Right ventricle myocardium superior (tissue), 1 donor: ENCODE measurements around the gene TTC29. TPM values are rescaled to one million over a fixed set of nuclear protein-coding genes. Genes with fewer than 3 reads are reported as not detected.
A peak's percentile ranks its signal among the peaks of the same experiment; 100 is the strongest.

Experiments used
- ATAC-seq: fragments of 200-7000 bp; cut with Tn5 transposase; one replicate; pipeline ENCODE4 v1.9.1; 2020; ENCODE audit warnings: mild to moderate bottlenecking; ENCODE audit not compliant: poor library complexity
- DNase-seq: peaks from one replicate; pipeline ENCODE4 v3.0.0-alpha.2; 2020
- intact Hi-C: fragments of 100-400 bp; cut with DNase I; formaldehyde crosslinking; loops from one replicate; pipeline ENCODE4 v1.11.2; 2022
- long read RNA-seq: library from polyadenylated mRNA; unstranded; transcript quantifications from one replicate; pipeline ENCODE4 v2.0.0, GENCODE V29; 2021
- total RNA-seq: library from RNA; stranded (reverse); fragmentation: NEBNext Ultra II Directional; extraction: Animal tissue kit (Norgen Biotek cat#: 25700); gene quantifications from one replicate; pipeline ENCODE4 v1.2.1, GENCODE V29; 2021
- donor health status: DM: no; HTN: yes; CAD: no; lungs with severe emphysema.

Gene TTC29
- not detected for total RNA-seq
- long read RNA-seq = 0 reads

GRCh38 chr4:146945556-146946374 lies at the start of gene TTC29:
TSS of gene TTC29 (minus strand) at chr4:146945864. CDS start at chr4:146939895, 5,969 bp downstream.
- ATAC-seq = peak; percentile 100
- intact Hi-C loops = no loop called here

GRCh38 chr4:146981651-146982050 lies 36.0 kb upstream of the TTC29 start:
- intact Hi-C loops = no loop called here
- no peak for DNase-seq
- no peak for ATAC-seq

More at GRCh38 chr4:146945556-146946374, at the start of gene TTC29:
- peak; percentile 95 for DNase-seq

- intact Hi-C loops = no loop called here
- DNase-seq = no peak
- no peak for ATAC-seq
These were observed 33.0 kb upstream of the TTC29 start for GRCh38 chr4:146978641-146979040.

GRCh38 chr4:146976145-146976544 lies 30.5 kb upstream of the TTC29 start:
- intact Hi-C loops = no loop called here
- no peak for ATAC-seq
- DNase-seq = no peak

- intact Hi-C loops = no loop called here
- ATAC-seq (no peak), DNase-seq (no peak)
These were observed 29.9 kb upstream of the TTC29 start for GRCh38 chr4:146975527-146975926.

- ATAC-seq (no peak), DNase-seq (no peak)
- intact Hi-C loops = no loop called here
These were observed 29.4 kb upstream of the TTC29 start for GRCh38 chr4:146975036-146975435.

- DNase-seq (no peak), ATAC-seq (no peak)
- intact Hi-C loops = no loop called here
These were observed 26.4 kb upstream of the TTC29 start for GRCh38 chr4:146972036-146972435.

GRCh38 chr4:146969126-146969525 lies 23.5 kb upstream of the TTC29 start:
- ATAC-seq (no peak), DNase-seq (no peak)
- intact Hi-C loops = no loop called here

- intact Hi-C loops = no loop called here
- ATAC-seq = no peak
- DNase-seq = no peak
These were observed 15.0 kb upstream of the TTC29 start for GRCh38 chr4:146960634-146961033.

- DNase-seq (no peak), ATAC-seq (no peak)
- intact Hi-C loops = no loop called here
These were observed 14.0 kb upstream of the TTC29 start for GRCh38 chr4:146959692-146960091.

GRCh38 chr4:146957237-146957636 lies 11.6 kb upstream of the TTC29 start:
- intact Hi-C loops = no loop called here
- no peak for DNase-seq
- no peak for ATAC-seq

- ATAC-seq (no peak), DNase-seq (no peak)
- intact Hi-C loops = no loop called here
These were observed 7.2 kb upstream of the TTC29 start for GRCh38 chr4:146952896-146953295.

- no peak for DNase-seq
- intact Hi-C loops = no loop called here
- ATAC-seq = no peak
These were observed 3.9 kb upstream of the TTC29 start for GRCh38 chr4:146949559-146949958.

- DNase-seq (no peak), ATAC-seq (no peak)
- intact Hi-C loops = no loop called here
These were observed 1.8 kb downstream of the TTC29 start for GRCh38 chr4:146943691-146944375.

- intact Hi-C loops = no loop called here
These were observed 13.5 kb downstream of the TTC29 start for GRCh38 chr4:146932116-146932515.

GRCh38 chr4:146930673-146931072 lies 15.0 kb downstream of the TTC29 start:
- DNase-seq (no peak), ATAC-seq (no peak)
- intact Hi-C loops = no loop called here

More at GRCh38 chr4:146932116-146932515, 13.5 kb downstream of the TTC29 start:
- ATAC-seq = no peak
- DNase-seq = no peak

- intact Hi-C loops = no loop called here
- DNase-seq (no peak), ATAC-seq (no peak)
These were observed 18.0 kb downstream of the TTC29 start for GRCh38 chr4:146927695-146928094.

GRCh38 chr4:146916479-146917076 lies 29.1 kb downstream of the TTC29 start:
- DNase-seq (no peak), ATAC-seq (no peak)
- intact Hi-C loops = loop anchor here (10.0 kb wide), 1 partner anchor 572 kb away; no protein-coding TSS in a partner anchor

- intact Hi-C loops = loop anchor here (10.0 kb wide), 1 partner anchor 570 kb away; no protein-coding TSS in a partner anchor
- ATAC-seq (no peak), DNase-seq (no peak)
These were observed 30.5 kb downstream of the TTC29 start for GRCh38 chr4:146915132-146915531.

- intact Hi-C loops = no loop called here
- ATAC-seq (no peak), DNase-seq (no peak)
These were observed 45.4 kb downstream of the TTC29 start for GRCh38 chr4:146900295-146900694.
